ENCODE results near the gene LAMTOR4.

GRCh38 chr7:100157069-100157333, 8.3 kb downstream of the LAMTOR4 start:
- no peak for TF ChIP-seq CTCF (IDR thresholded peaks at IDR 0.05; ENCODE audit: insufficient read depth, low read depth, low read length)
- TF ChIP-seq EZH2 (IDR thresholded peaks at IDR 0.05; ENCODE audit: insufficient read depth, low read length): no peak
